Fibroblast of lung (primary cell): ENCODE measurements around the gene EXTL1. TPM values are rescaled to one million over a fixed set of nuclear protein-coding genes. Genes with fewer than 3 reads are reported as not detected.

Experiments
- DNase-seq, 2 donors: peaks; one replicate each; pipeline versions ENCODE4 v3.0.0 to v3.0.0-alpha.2; 2010; ENCODE audit warnings: low read depth in 2 of 2
- H2AFZ ChIP-seq: 2 replicates; pipeline ENCODE4 v1.5.1; 2012; ENCODE audit warnings: low read length, control low read depth, inconsistent platforms
- H3K27ac ChIP-seq: 2 replicates; pipeline ENCODE4 v1.5.1; 2011; ENCODE audit warnings: low read length, control low read depth; ENCODE audit not compliant: insufficient read depth
- H3K27me3 ChIP-seq: 2 replicates; pipeline ENCODE4 v1.5.1; 2011; ENCODE audit warnings: mild to moderate bottlenecking, low read length; ENCODE audit not compliant: control insufficient read depth, insufficient read depth
- H3K36me3 ChIP-seq: 2 replicates; pipeline ENCODE4 v1.5.1; 2011; ENCODE audit warnings: low read length; ENCODE audit not compliant: control insufficient read depth, insufficient read depth
- H3K4me1 ChIP-seq: 2 replicates; pipeline ENCODE4 v1.5.1; 2011; ENCODE audit warnings: low read length; ENCODE audit not compliant: control insufficient read depth, insufficient read depth; ENCODE audit errors: extremely low read depth
- H3K4me2 ChIP-seq: 2 replicates; pipeline ENCODE4 v1.5.1; 2011; ENCODE audit warnings: low read length, control low read depth; ENCODE audit not compliant: insufficient read depth; ENCODE audit errors: extremely low read depth
- H3K4me3 ChIP-seq, 4 experiments: fragments of 200-600 bp in 1 of 4; sonication (generic) in 1 of 4; replicated peaks in 1 of 4; 2 replicates each; pipeline ENCODE4 v1.5.1; 2011 to 2016; ENCODE audit warnings: low read length in 4 of 4, low read depth in 3 of 4, mild to moderate bottlenecking in 3 of 4, control low read depth in 2 of 4, inconsistent platforms in 1 of 4, mixed read lengths in 1 of 4; ENCODE audit not compliant: insufficient read depth in 1 of 4; ENCODE audit errors: control extremely low read depth in 1 of 4
- H3K79me2 ChIP-seq: 2 replicates; pipeline ENCODE4 v1.5.1; 2012; ENCODE audit warnings: mild to moderate bottlenecking, low read length, inconsistent platforms; ENCODE audit not compliant: control insufficient read depth, insufficient read depth
- H3K9ac ChIP-seq: 2 replicates; pipeline ENCODE4 v1.5.1; 2011; ENCODE audit warnings: mild to moderate bottlenecking, low read length, control low read depth; ENCODE audit not compliant: insufficient read depth
- H3K9me3 ChIP-seq: 2 replicates; pipeline ENCODE4 v1.5.1; 2012; ENCODE audit warnings: low read depth, low read length; ENCODE audit not compliant: control insufficient read depth, insufficient read depth
- H4K20me1 ChIP-seq: 2 replicates; pipeline ENCODE4 v1.5.1; 2011; ENCODE audit warnings: low read length; ENCODE audit not compliant: control insufficient read depth, insufficient read depth; ENCODE audit errors: extremely low read depth
- CTCF ChIP-seq, 2 donors: IDR thresholded peaks in 1 of 2; conservative IDR thresholded peaks in 1 of 2; 1 replicate in 1 of 2; 2 replicates in 1 of 2; pipeline ENCODE4 v1.5.1; 2011 to 2012; ENCODE audit warnings: low read length in 2 of 2, control low read depth in 1 of 2, inconsistent platforms in 1 of 2, low read depth in 1 of 2, mild to moderate bottlenecking in 1 of 2
- EZH2 ChIP-seq: IDR thresholded peaks from 2 replicates; pipeline ENCODE4 v1.5.1; 2012; ENCODE audit warnings: low read length, control low read depth, mild to moderate bottlenecking; ENCODE audit errors: missing control alignments
- polyA plus RNA-seq, 2 donors: library from polyadenylated mRNA; depleted of rRNA in 1 of 2; stranded (reverse) in 1 of 2; unstranded in 1 of 2; fragments of >200 nt; gene quantifications; 2 replicates each; pipeline ENCODE4 v1.2.1, GENCODE V29; 2011 to 2012; ENCODE audit warnings: missing spikeins in 1 of 2
- total RNA-seq: library from RNA; depleted of rRNA; stranded (reverse); fragments of >200 nt; gene quantifications from 2 replicates; pipeline ENCODE4 v1.2.1, GENCODE V29; 2014

EXTL1 gene
- total and polyA plus RNA-seq, 2 donors (not counting 1 experiment from before 2014, with no cell fraction given): 0.33 to 0.39 TPM

GRCh38 chr1:25973610-25974321 is 47.8 kb upstream of the EXTL1 start:
- H2AFZ ChIP-seq: no peak overlapping the region
- H3K4me1 ChIP-seq: no peaks in the 10 kb centered on the region
- H3K27me3 ChIP-seq: no peaks in the 10 kb centered on the region
- H3K4me2 ChIP-seq: no peak overlapping the region
- H3K79me2 ChIP-seq: no peaks in the 10 kb centered on the region
- H3K36me3 ChIP-seq: peaks cover 5% of the 10 kb centered on the region
- no peak overlapping the region for H3K4me3 ChIP-seq
- TF ChIP-seq CTCF (conservative IDR thresholded peaks at IDR 0.05 in 1 of 2, IDR thresholded peaks at IDR 0.05 in 1 of 2; ENCODE audit: low read depth in 1 of 2, low read length in 2 of 2) (no peak), EZH2 (no peak)
- H3K27ac ChIP-seq: no peak overlapping the region
- no peaks in the 10 kb centered on the region for H4K20me1 ChIP-seq
- no peaks in the 10 kb centered on the region for H3K9me3 ChIP-seq
- H3K9ac ChIP-seq: no peak overlapping the region
- no peak for DNase-seq

DNA sequence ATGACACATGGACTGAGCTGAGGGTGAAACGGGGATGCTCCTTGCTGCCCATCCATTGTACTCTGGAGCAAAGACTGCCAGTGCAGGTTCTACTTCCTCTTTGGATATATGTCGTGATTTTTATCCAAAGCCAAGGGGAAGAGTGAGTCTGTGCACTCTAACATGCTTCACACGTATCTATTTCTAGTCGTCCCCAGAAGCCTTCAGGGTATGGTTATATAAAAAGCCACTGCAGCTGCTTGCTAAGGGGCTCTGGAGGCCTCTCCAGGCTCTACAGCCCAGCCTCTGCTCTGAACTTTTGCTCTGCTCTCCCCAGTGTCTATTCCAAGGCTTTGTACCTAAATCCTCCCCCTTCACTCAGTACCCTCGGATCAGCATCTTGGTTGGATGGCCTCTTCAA is 43.8 kb upstream of the EXTL1 start:
- no peaks in the 10 kb centered on the region for H3K79me2 ChIP-seq
- TF ChIP-seq CTCF (conservative IDR thresholded peaks at IDR 0.05 in 1 of 2, IDR thresholded peaks at IDR 0.05 in 1 of 2; ENCODE audit: low read depth in 1 of 2, low read length in 2 of 2) (no peak), EZH2 (no peak)
- no peaks in the 10 kb centered on the region for H3K4me1 ChIP-seq
- H3K36me3 ChIP-seq: peaks cover 5% of the 10 kb centered on the region
- no peak overlapping the region for H3K4me3 ChIP-seq
- H3K27ac ChIP-seq: no peak overlapping the region
- no peaks in the 10 kb centered on the region for H3K27me3 ChIP-seq
- no peaks in the 10 kb centered on the region for H4K20me1 ChIP-seq
- no peak overlapping the region for H3K9ac ChIP-seq
- H3K4me2 ChIP-seq: no peak overlapping the region
- H3K9me3 ChIP-seq: no peaks in the 10 kb centered on the region
- DNase-seq: no peak
- H2AFZ ChIP-seq: no peak overlapping the region

DNA sequence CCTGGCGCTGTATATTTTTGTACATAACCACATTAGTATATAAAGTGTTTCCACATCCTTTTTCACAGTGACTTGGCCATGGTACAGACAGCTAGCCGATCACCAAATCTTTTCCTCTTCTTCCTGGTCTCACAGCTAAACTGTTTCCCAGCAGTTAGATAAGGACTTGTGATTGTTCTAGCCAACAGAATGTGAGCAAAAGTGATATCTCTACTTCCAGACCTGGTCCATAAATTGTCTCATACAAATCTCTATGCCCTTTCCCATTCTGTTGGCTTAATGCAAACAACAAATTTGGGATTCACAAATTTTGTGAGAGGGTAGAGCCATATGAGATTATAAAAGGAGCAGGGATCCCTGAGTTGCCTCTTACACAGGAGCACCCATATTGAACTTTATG is 43.2 kb upstream of the EXTL1 start:
- Histone ChIP-seq H3K9me3 (no peaks in the 10 kb centered on the region), H3K36me3 (peaks cover 4% of the 10 kb centered on the region), H3K27ac (no peak overlapping the region), H2AFZ (no peak overlapping the region), H3K9ac (no peak overlapping the region), H3K4me2 (no peak overlapping the region), H4K20me1 (no peaks in the 10 kb centered on the region), H3K4me3 (no peak overlapping the region), H3K4me1 (no peaks in the 10 kb centered on the region), H3K79me2 (no peaks in the 10 kb centered on the region), H3K27me3 (no peaks in the 10 kb centered on the region)
- TF ChIP-seq CTCF (conservative IDR thresholded peaks at IDR 0.05 in 1 of 2, IDR thresholded peaks at IDR 0.05 in 1 of 2; ENCODE audit: low read depth in 1 of 2, low read length in 2 of 2) (no peak), EZH2 (no peak)
- no peak for DNase-seq
